ENCODE measurements around the gene B3GNT4. TPM values are rescaled to one million over a fixed set of nuclear protein-coding genes. Genes with fewer than 3 reads are reported as not detected.

Gene B3GNT4
- total and polyA plus RNA-seq, 2 of the 13 experiments (the other 11 are each of a cell fraction or from before 2014, with no cell fraction given): 0.04 to 0.21 TPM

GRCh38 chr12:122243965-122244364 lies 40.5 kb downstream of the B3GNT4 start:
- no peak overlapping the region for H3K27ac ChIP-seq (ENCODE audit: extremely low read length, insufficient read depth, low read length)
- WGBS (ENCODE audit: low lambda C conversion rate): 96% methylated on average over 6 of the region's 6 CpGs
- no peaks in the 10 kb centered on the region for H3K27me3 ChIP-seq (ENCODE audit: control insufficient read depth in 1 of 2, insufficient read depth in 2 of 2, low read length in 2 of 2)
- FAIRE-seq (no peak), DNase-seq (ENCODE audit: low spot score) (no peak), ATAC-seq (no peak)
- CTCF ChIA-PET (ENCODE audit: low intra/inter-chr PET ratio, low total read pairs): no interaction called here
- H3K36me3 ChIP-seq (replicated peaks in 1 of 2; ENCODE audit: control insufficient read depth in 1 of 2, insufficient read depth in 2 of 2, low read length in 2 of 2): peaks cover 0 to 27% of the 10 kb centered on the region in 2 experiments; a peak in 2 of 5 replicates
- no peaks in the 10 kb centered on the region for H3K9me3 ChIP-seq (ENCODE audit: low read length)
- H4K20me1 ChIP-seq (ENCODE audit: insufficient read depth, low read length): no peaks in the 10 kb centered on the region
- no peaks in the 10 kb centered on the region for H3K4me1 ChIP-seq (ENCODE audit: insufficient read depth, low read length)
- H3K79me2 ChIP-seq (ENCODE audit: insufficient read depth, low read length): no peaks in the 10 kb centered on the region
- no peak overlapping the region for H3K9ac ChIP-seq (ENCODE audit: insufficient read depth, low read depth, low read length)
- intact Hi-C loops (cut with micrococcal nuclease; ENCODE audit: unreplicated experiment) (no loop called here), in situ Hi-C loops (cut with HindIII; ENCODE audit: extremely low pct_ligation_motif_present, low pct_unique_long_range_greater_than_20kb) (no loop called here)
- POLR2A ChIA-PET: no interaction called here
- no peak overlapping the region for H2AFZ ChIP-seq (ENCODE audit: low read length)
- no TSS peak for BruUV-seq (replicated peaks)
- H3K4me2 ChIP-seq (ENCODE audit: low read depth, low read length): no peak overlapping the region
- no peak overlapping the region for H3K4me3 ChIP-seq (replicated peaks in 1 of 3; ENCODE audit: insufficient read depth in 1 of 3, low read depth in 2 of 3, low read length in 3 of 3)
- TF ChIP-seq SATB2 (CRISPR knock-in tag; IDR thresholded peaks at IDR 0.05): no peak
- no peak for TF ChIP-seq ZNF746 (CRISPR knock-in tag; IDR thresholded peaks at IDR 0.05)

GRCh38 chr12:122244565-122245371 lies 41.3 kb downstream of the B3GNT4 start:
- H4K20me1 ChIP-seq (ENCODE audit: insufficient read depth, low read length): no peaks in the 10 kb centered on the region
- ChIA-PET POLR2A (no interaction called here), CTCF (ENCODE audit: low intra/inter-chr PET ratio, low total read pairs) (no interaction called here)
- intact Hi-C loops (cut with micrococcal nuclease; ENCODE audit: unreplicated experiment) (no loop called here), in situ Hi-C loops (cut with HindIII; ENCODE audit: extremely low pct_ligation_motif_present, low pct_unique_long_range_greater_than_20kb) (no loop called here)
- WGBS (ENCODE audit: low lambda C conversion rate): 93% methylated on average over 10 of the region's 11 CpGs
- H3K27me3 ChIP-seq (ENCODE audit: control insufficient read depth in 1 of 2, insufficient read depth in 2 of 2, low read length in 2 of 2): no peaks in the 10 kb centered on the region
- H3K9me3 ChIP-seq (ENCODE audit: low read length): no peaks in the 10 kb centered on the region
- DNase-seq (ENCODE audit: low spot score) (no peak), FAIRE-seq (no peak), ATAC-seq (no peak)
- peaks cover 0 to 33% of the 10 kb centered on the region in 2 experiments; a peak in 3 of 5 replicates for H3K36me3 ChIP-seq (replicated peaks in 1 of 2; ENCODE audit: control insufficient read depth in 1 of 2, insufficient read depth in 2 of 2, low read length in 2 of 2)
- no peaks in the 10 kb centered on the region for H3K4me1 ChIP-seq (ENCODE audit: insufficient read depth, low read length)
- no TSS peak for BruUV-seq (replicated peaks)
- no peak overlapping the region for H2AFZ ChIP-seq (ENCODE audit: low read length)
- H3K9ac ChIP-seq (ENCODE audit: insufficient read depth, low read depth, low read length): no peak overlapping the region
- no peak overlapping the region for H3K4me2 ChIP-seq (ENCODE audit: low read depth, low read length)
- H3K27ac ChIP-seq (ENCODE audit: extremely low read length, insufficient read depth, low read length): no peak overlapping the region
- H3K4me3 ChIP-seq (replicated peaks in 1 of 3; ENCODE audit: insufficient read depth in 1 of 3, low read depth in 2 of 3, low read length in 3 of 3): no peak overlapping the region
- no peaks in the 10 kb centered on the region for H3K79me2 ChIP-seq (ENCODE audit: insufficient read depth, low read length)
- TF ChIP-seq ATF6 (CRISPR knock-in tag; conservative IDR thresholded peaks at IDR 0.05) (no peak), PHF20 (CRISPR knock-in tag; IDR thresholded peaks at IDR 0.05) (no peak), ZNF597 (CRISPR knock-in tag; IDR thresholded peaks at IDR 0.05) (no peak), TCF12 (IDR thresholded peaks at IDR 0.05) (no peak), TCF12 (CRISPR knock-in tag; IDR thresholded peaks at IDR 0.05) (no peak), ZNF800 (CRISPR knock-in tag; IDR thresholded peaks at IDR 0.05) (no peak), ZSCAN30 (CRISPR knock-in tag; IDR thresholded peaks at IDR 0.05) (no peak), HDAC6 (IDR thresholded peaks at IDR 0.05; ENCODE audit: low read depth, low read length) (no peak), ZBTB25 (CRISPR knock-in tag; IDR thresholded peaks at IDR 0.05) (no peak), AGO2 (optimal IDR thresholded peaks at IDR 0.05; ENCODE audit: low read depth, low read length) (no peak)

Measured in HepG2 (cell line).